GM18520 (cell line): ENCODE measurements around the gene SELP.
"Not testable (repeated sequence)": the region's sequence is repeated elsewhere in the genome, so short reads cannot be mapped to it uniquely, and the experiment has no call there.

ENCODE experiments used
- ATAC-seq: cut with Tn5 transposase; IDR thresholded peaks from one replicate; pipeline ENCODE4 v1.9.1; 2021; ENCODE audit not compliant: unreplicated experiment

SELP gene

DNA sequence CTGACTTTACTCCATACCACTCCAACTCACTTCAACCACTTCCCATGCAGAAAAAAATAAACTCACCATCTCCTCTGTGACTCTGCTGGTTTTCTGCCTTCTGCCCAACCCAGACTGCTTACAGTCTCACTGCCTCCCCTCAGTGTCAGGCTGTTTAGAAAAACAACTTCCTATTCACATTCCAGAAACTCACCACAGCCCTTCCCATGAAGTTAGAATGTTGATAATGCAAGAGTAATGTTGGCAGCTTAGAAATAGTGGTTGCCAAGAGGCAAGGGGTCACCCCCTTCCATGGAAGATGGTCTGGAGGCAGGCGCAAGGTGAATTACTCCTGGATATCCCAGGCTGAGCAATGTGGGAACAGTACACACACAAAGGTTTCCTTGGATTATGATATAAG lies at the start of gene SELP:
SELP (minus strand) TSS at position 119 of the 400 bp plus-strand sequence; CDS start at position 69, 50 bp downstream.
- no peak for ATAC-seq

- ATAC-seq = no peak
Observed at GRCh38 chr1:169679692-169680091, 49.8 kb upstream of the SELP start.

- ATAC-seq = no peak
Observed at GRCh38 chr1:169676001-169676400, 46.1 kb upstream of the SELP start.

DNA sequence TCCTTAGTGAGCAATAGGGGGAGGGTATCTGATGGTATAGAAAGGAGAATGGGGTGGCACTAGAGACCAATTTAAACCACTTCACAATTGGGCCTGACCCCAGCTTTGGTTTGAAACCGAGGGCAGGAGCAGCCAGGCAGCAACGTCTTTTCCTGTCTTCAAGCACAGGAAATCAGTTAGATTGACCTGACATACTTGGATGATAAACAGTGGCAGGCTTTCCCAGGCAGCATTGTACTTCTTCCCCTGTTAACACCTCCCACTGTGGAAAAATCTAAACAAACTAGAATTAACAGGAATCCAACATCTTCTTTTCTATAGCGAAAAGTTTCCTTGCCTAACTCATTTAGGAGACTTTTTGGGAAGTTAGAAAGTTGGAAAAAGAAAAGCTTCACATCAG lies 40.9 kb upstream of the SELP start:
- ATAC-seq = no peak

DNA sequence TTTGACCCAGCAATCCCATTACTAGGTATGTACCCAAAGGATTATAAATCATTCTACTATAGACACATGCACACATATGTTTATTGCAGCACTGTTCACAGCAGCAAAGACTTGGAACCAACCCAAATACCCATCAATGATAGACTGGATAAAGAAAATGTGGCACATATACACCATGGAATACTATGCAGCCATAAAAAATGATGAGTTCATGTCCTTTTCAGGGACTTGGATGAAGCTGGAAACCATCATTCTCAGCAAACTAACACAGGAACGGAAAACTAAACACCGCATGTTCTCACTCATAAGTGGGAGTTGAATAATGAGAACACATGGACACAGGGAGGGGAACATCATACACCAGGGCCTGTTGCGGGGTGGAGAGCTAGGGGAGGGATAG lies 40.3 kb upstream of the SELP start:
- ATAC-seq = not testable (repeated sequence)

GRCh38 chr1:169667699-169668596 lies 38.0 kb upstream of the SELP start:
- ATAC-seq = not testable (repeated sequence)

DNA sequence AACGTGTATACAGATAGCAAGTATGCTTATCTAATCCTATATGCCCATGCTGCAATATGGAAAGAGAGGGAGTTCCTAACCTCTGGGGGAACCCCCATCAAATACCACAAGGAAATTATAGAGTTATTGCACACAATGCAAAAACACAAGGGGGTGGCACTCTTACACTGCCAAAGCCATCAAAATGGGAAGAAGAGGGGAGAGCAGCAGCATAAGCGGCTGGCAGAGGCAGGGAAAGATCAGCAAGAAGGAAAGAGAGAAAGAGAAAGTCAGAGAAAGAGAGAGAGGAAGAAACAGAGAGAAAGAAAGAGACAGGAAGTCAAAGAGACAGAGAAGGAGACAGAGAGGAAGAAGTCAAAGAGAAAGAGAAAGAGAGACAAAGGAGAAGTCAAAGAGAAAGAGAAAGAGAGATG lies 37.3 kb upstream of the SELP start:
- ATAC-seq = not testable (repeated sequence)

DNA sequence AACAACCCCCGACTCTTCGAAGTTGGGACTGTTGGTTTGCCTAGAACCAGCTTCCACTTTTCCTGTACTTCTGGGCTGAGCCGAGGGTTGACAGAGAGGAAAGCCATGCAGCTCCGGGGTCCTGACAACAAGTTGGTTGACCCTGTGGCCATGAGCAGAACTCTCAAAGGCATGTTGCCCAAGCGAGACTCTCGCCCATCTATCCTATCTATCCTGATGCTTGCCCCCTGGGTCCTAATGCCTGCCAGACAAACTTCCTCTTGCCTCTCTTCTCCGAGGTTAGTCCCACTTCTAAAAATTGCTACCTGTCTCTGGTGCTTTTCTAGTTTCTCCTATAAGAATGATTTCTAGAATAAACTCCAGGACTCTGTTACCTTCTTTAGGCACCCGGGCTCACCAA lies 32.8 kb upstream of the SELP start:
- not testable (repeated sequence) for ATAC-seq

GRCh38 chr1:169661066-169661465 lies 31.1 kb upstream of the SELP start:
- ATAC-seq = not testable (repeated sequence)

DNA sequence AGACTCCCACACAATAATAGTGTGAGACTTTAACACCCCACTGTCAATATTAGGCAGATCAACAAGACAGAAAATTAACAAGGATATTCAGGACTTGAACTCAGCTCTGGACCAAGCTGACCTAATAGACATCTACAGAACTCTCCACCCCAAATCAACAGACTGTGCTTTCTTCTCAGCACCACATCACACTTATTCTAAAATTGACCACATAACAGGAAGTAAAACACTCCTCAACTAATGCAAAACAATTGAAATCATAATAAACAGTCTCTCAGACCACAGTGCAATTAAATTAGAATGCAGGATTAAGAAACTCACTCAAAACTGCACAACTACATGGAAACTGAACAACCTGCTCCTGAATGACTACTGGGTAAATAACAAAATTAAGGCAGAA lies 28.9 kb upstream of the SELP start:
- not testable (repeated sequence) for ATAC-seq

- no peak for ATAC-seq
Observed at GRCh38 chr1:169653873-169654272, 23.9 kb upstream of the SELP start.

GRCh38 chr1:169651035-169651434 lies 21.1 kb upstream of the SELP start:
- no peak for ATAC-seq

DNA sequence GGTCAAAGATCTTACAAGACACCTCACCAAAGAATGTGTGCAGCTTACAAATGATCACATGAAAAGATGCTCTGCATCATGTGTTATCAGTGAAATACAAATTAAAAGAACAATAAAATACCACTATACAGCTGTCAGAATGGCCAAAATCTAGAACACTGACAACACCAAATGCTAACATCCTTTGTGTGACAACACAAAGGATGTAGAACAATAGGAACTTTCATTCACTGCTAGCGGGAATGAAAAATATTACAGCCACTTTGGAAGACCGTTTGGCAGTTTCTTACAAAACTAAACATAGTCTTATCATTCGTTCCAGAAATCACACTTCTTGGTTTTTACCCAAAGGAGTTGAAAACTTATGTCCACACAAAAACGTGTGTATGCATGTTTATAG lies 20.6 kb upstream of the SELP start:
- ATAC-seq = no peak

GRCh38 chr1:169648709-169649108 lies 18.8 kb upstream of the SELP start:
- no peak for ATAC-seq

GRCh38 chr1:169648187-169648586 lies 18.3 kb upstream of the SELP start:
- ATAC-seq = no peak

DNA sequence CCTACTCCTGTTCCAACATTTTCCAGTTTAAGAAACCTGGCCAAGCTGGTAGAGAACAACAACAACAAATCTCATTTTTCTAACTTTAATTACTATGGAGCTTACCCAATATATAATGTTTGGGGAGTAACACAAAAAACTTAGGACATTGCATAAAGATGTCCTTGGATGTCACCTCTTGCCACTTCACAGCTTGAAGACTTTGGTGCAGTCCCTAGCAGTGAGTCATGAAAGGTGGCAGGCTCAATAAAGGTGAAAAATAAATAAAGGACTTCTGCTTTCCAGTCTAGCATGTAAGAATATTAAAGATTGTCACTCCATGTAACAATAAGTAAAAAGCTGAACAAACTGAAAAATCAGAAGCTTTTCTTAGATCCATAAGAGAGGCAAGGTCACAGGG lies 17.6 kb upstream of the SELP start:
- no peak for ATAC-seq

DNA sequence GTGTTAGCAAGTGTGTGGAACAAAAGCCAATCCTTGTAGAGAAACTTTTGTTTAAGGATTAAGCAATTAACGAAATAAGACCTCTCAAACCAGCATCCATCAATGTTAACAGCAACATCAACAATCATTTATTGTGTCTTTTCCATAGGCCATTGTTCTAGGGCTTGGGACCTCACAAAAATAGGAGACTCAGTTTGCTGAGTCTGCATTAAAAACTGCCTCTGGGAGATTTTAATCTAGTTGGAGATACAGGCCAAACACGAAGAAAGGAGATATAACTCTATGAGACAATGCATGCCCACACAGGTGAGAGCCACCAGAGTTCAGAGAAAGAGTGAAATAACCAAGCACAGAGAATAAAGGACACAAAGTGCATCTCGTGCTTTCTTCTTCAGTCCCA lies 14.4 kb upstream of the SELP start:
- ATAC-seq = no peak

DNA sequence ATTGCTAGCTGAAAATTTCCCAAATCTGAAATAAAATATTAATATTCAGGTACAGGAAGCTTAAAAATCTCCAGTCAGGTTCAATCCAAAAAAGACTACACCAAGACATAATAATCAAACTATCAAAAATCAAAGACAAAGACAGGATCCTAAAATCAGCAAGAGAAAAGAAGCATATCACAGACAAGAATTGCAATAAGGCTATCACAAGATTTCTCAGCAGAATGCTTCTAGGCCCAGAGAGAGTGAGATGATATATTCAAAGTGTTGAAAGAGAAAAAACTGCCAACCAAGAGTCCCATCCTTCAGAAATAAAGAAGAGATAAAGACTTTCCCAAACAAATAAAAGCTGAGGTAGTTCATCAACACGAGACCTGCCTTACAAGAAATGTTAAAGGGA lies 5.0 kb upstream of the SELP start:
- no peak for ATAC-seq

DNA sequence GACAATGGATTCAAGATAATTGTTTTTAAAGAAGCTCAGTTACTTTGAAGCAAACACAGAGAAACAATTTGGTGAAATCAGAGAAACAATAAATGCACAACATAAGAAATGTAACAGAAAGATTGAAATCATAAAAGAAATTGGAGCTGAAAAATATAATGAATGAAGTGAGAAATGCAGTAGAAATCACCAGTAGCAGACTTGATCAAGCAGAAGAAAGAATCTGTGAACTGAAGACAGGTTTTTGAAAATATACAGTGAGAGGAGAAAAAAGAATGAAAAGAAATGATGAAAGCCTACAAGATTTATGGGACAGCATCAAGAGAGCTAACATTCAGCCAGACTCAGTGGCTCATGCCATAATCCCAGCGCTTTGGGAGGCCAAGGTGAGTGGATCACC lies 4.2 kb upstream of the SELP start:
- ATAC-seq = no peak

DNA sequence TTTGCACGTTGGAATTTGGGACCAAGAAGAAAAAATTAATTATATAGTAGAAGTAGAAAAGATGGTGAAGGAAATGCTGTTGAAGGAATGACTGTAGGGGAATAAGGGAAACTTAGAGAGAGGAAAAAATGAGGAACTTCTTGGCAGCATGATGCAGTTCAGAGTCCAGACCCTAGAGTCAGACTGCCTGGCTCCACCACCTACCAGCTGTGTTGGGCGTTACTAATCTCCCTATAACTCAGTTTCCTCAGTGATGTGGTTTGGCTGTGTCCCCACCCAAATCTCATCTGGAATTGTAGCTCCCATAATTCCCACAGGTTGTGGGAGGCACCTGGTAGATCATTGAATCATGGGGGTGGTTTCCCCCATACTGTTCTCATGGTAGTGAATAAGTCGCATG lies 1.3 kb upstream of the SELP start:
- ATAC-seq = no peak

GRCh38 chr1:169624912-169625311 lies 5.0 kb downstream of the SELP start:
- ATAC-seq = no peak

- ATAC-seq = no peak
Observed at GRCh38 chr1:169624122-169624521, 5.8 kb downstream of the SELP start.
